OCI-M2 (cell line): ENCODE data around the gene RAX.
"Not testable (repeated sequence)": the region's sequence is repeated elsewhere in the genome, so short reads cannot be mapped to it uniquely, and the experiment has no call there.

Experiments
- DNase-seq: peaks from one replicate; lab custom pipeline; 2025; ENCODE audit not compliant: unreplicated experiment; lab: John Stamatoyannopoulos, UW

The RAX gene

GRCh38 chr18:59273759-59274532, 692 bp upstream of the RAX start:
- no peak for DNase-seq

GRCh38 chr18:59272221-59272888, 899 bp downstream of the RAX start:
- no peak for DNase-seq

- DNase-seq = no peak
These were observed 1.5 kb downstream of the RAX start for GRCh38 chr18:59271606-59272220.

GRCh38 chr18:59270689-59271257, 2.5 kb downstream of the RAX start:
- DNase-seq = no peak

DNA sequence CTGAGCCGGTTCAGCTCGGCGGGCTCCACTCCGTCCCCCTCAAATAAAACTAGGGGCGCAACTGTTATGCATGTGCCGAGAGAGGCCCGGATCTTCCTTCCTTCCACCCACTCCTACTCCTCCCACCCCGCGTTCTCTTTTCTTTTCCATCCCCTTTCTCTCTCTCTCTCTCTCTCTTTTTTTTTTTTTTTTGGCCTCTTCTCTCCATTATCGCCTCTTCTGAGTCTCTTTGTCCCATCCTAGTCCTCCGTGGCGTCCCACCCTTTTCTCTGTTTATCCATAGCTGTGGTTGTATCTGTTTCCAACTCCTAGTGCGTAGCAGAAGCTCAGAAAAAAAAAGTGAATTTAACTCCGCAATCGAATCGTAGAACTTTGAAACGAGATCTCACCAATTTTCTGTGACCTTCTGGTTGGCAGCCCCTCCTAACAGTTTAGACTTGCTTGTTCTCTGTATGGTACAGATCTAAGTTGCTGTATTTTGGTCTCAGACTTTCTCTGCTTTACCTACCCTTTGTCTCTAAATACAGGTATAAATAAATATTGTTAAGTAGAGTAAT, 3.6 kb downstream of the RAX start:
- DNase-seq = no peak

GRCh38 chr18:59268721-59269562, 4.3 kb downstream of the RAX start:
- no peak for DNase-seq

- DNase-seq = no peak
These were observed 5.0 kb downstream of the RAX start for GRCh38 chr18:59268127-59268720.

DNA sequence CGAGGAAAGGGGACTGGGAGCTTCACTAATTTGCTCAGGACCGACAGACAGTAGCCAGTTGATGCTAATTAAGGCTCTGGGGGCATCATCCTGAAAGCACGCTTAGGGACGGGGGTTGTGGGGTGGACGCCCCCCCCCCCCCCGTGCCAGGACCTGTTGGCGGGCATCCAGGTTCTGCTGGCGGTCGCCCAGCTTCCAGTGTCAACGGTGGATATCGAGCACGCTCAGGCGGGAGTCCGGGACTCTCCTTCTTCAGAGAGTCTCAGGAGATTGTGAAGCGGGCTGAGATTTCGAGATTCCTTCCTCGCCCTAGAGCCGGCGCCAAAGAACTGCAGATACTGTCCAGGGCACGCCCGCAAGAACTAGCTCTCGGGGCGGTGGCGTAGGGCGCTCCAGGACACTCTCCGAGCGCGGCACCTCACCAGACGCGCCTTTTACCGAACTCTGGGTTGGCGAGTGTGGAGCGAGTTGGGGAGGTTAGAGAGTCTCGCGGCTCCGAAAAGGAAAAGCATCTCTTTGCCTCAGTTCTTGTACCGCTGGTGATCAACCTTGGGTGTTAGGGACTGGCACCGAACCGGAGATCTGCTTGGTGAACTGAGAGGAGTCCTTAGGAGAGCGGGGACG, 5.6 kb downstream of the RAX start:
- DNase-seq = no peak

GRCh38 chr18:59266886-59267502, 6.3 kb downstream of the RAX start:
- no peak for DNase-seq

DNA sequence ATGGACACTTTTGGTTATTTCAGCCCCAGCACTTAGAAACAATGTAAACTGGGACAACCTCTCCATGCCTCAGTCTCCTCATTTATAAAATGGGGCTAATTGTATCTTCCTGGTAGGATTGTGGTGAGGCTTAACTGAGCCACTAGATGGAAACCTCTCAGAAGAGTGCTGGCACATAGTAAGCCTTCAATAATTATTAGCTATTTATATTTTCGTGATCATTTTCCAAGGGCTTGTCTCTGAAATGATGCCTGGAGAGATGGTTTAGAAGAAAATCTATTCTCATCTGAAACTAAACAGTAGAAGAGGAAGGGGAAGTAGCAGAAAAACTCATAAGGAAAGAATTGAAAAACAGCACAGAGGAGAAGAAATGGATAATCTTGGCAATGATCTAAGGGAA, 6.8 kb downstream of the RAX start:
- DNase-seq = no peak

- DNase-seq = no peak
These were observed 7.3 kb downstream of the RAX start for GRCh38 chr18:59265974-59266369.

DNA sequence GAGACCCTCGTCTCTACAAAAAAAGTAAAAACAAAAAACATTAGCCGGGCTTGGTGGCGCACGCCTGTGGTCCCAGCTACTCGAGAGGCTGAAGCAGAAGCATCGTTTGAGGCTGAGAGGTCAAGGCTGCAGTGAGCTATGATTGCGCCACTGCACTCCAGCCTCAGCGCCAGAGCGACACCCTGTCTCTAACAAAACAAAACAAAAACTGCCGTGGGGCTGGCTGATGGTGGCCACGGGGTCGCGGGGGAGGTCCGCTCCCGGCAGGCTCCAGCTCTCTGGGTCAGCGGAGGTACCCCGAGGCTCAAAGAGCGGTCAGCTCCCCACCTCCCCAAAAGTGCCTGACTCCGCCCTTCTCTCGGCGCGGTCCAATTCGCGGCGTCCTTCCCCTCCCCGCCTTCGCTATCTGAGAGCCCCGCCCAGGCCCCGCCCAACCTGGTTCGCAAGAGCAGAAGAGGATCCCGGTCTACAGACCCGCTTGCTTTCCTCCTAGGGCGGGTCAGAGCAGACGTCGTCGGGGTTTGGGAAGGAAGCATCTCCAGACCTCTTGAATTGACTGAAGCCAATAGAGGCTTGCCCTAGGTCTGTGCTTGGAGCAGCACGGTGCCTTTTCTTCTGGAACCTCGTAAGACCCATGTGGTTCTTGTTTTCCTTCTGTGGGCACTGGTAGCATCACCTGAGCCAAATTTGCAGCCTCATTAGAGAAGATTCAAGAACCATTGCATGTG, 7.8 kb downstream of the RAX start:
- DNase-seq = no peak

DNA sequence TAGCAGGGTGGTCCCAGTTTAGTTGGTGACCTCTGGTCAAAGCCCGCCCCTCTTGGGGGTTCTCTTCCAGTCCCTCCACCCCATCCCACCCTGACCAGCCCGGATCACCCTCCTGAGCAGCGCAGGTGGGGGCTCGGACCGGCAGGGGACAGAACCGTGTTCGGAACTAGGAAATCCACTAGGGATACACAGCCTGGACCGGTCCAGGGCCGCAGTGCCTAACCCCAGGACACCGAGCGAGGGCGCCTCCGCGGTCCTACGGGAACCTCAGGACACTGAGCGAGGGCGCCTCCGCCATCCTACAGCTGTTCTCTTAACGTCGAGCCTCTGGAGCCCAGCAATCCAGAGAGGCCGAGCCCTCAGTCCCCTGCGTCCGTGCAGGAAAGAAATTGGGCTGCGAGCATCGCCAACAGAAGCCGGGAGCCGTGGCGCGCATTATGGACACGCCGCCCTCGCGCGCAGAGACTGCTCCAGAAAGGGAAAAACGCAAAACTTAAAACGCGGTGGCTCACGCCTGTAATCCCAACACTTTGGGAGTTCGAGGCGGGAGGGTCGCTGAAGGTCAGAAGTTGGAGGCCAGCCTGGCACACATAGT, 8.5 kb downstream of the RAX start:
- no peak for DNase-seq

DNA sequence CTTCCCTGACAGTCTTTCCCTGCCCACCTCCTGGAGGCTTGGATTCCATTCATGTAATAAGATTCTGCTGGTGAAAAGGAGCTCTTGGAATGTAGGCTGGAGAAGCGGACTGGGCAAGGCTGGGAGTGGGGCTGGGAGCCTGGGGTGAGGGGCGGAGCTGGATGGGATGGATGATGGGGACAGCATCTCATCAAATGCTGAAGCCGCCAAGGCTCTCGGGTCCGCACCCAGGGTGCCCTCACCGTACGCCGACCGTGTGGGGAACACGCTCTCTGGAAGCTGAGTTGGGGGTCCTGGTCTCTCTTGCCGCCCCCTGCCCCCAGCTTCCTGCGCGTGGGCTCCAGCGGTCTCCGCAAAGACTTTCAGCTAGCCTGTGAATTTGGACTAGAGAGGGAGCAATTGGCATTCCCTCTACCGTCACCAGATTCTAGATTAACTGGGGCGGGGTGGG, 9.1 kb downstream of the RAX start:
- no peak for DNase-seq

DNA sequence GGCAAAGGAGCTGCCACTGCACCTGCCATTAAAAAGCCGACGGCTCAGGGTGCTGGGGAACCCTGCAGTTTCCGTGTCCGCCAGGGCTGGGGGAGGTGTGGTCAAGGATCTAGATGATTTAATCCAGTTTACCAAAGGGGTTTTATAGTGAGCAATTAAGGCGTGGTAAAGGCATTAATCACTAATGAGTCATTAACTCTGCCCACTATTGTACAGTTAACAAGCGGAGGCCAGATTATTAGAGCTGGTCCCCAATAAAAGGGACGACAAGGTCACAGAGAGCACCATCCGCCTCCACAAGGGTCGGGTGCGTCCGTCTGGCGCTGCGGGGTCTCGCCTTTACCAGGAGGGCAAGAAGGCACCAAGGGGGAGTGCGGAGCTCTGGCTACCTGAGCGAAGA, 9.6 kb downstream of the RAX start:
- no peak for DNase-seq

GRCh38 chr18:59262243-59262642, 11.0 kb downstream of the RAX start:
- DNase-seq = not testable (repeated sequence)

GRCh38 chr18:59261842-59262241, 11.4 kb downstream of the RAX start:
- not testable (repeated sequence) for DNase-seq

- DNase-seq = not testable (repeated sequence)
These were observed 17.8 kb downstream of the RAX start for GRCh38 chr18:59255491-59255890.
